Sigmoid colon (tissue), 7 donors: ENCODE results near the gene ANXA2R. TPM values are rescaled to one million over a fixed set of nuclear protein-coding genes. Genes with fewer than 3 reads are reported as not detected.

Source experiments
- DNase-seq: peaks from one replicate; pipeline ENCODE4 v3.0.0-alpha.2; 2019
- H3K27ac ChIP-seq, 4 donors: fragments of 200-600 bp; sonication (generic); one replicate each; pipeline ENCODE4 v1.5.1; 2016 to 2019; ENCODE audit warnings: mild to moderate bottlenecking in 1 of 4
- H3K27me3 ChIP-seq, 3 donors: fragments of 200-600 bp; sonication (generic); one replicate each; pipeline ENCODE4 v1.5.1; 2019; ENCODE audit warnings: mild to moderate bottlenecking in 1 of 3
- H3K36me3 ChIP-seq, 4 donors: fragments of 200-600 bp; sonication (generic); one replicate each; pipeline ENCODE4 v1.5.1; 2016 to 2019
- H3K4me1 ChIP-seq, 4 donors: fragments of 200-600 bp; sonication (generic); one replicate each; pipeline ENCODE4 v1.5.1; 2017 to 2019
- H3K4me3 ChIP-seq, 4 donors: fragments of 200-600 bp; sonication (generic); one replicate each; pipeline ENCODE4 v1.5.1; 2017 to 2019; ENCODE audit warnings: mild to moderate bottlenecking in 2 of 4, moderate library complexity in 1 of 4
- H3K9me3 ChIP-seq, 4 donors: fragments of 200-600 bp in 3 of 4; sonication (generic) in 3 of 4; one replicate each; pipeline versions ENCODE4 v1.5.1 to v1.6.1; 2013 to 2019
- EP300 ChIP-seq, 4 donors: sonication (generic); formaldehyde crosslinking; IDR thresholded peaks; one replicate each; pipeline ENCODE4 v1.6.1; 2017; ENCODE audit warnings: antibody characterized with exemption in 4 of 4
- POLR2A ChIP-seq, 2 donors: fragments of 450-650 bp; IDR thresholded peaks; one replicate each; pipeline ENCODE4 v1.6.1; 2016; ENCODE audit warnings: antibody characterized with exemption in 2 of 2, mild to moderate bottlenecking in 2 of 2, moderate library complexity in 2 of 2
- POLR2AphosphoS5 ChIP-seq, 4 donors: sonication (generic); formaldehyde crosslinking; IDR thresholded peaks; one replicate each; pipeline ENCODE4 v1.6.1; 2017; ENCODE audit warnings: antibody characterized with exemption in 4 of 4
- WGBS, 2 donors: extraction: QIAGEN DNeasy Blood & Tissue Kit; methylation state at CpG; one replicate each; pipeline ENCODE4 v1.1.7; 2013; 5-methylcytosine and 5-hydroxymethylcytosine counted together
- intact Hi-C: fragments of 100-400 bp; cut with DNase I; formaldehyde crosslinking; loops from one replicate; pipeline ENCODE4 v1.15.1; 2023
- polyA plus RNA-seq, 3 donors: library from polyadenylated mRNA; stranded (reverse); fragments of 200-250 nt; gene quantifications; one replicate each; pipeline ENCODE4 v1.2.3, GENCODE V29; 2013
- total RNA-seq, 4 donors: library from RNA; depleted of rRNA; stranded (reverse); fragments of >200 nt; gene quantifications; one replicate each; pipeline ENCODE4 v1.1.0, GENCODE V29; 2016
- TF ChIP-seq, protein P1 (sequence below), 4 experiments: fragments of 450-650 bp in 3 of 4; fragments of 200-600 bp in 1 of 4; IDR thresholded peaks; one replicate each; pipeline ENCODE4 v1.5.1; 2016 to 2019; ENCODE audit warnings: antibody characterized with exemption in 4 of 4, mild to moderate bottlenecking in 3 of 4, moderate library complexity in 2 of 4
- donor health status: healthy with polysubstance abuse.
- donor health status: Bipolar disorder and iron deficiency.
- donor health status: healthy.

The ANXA2R gene
- total and polyA plus RNA-seq, 7 donors = 0.69 to 12.4 (median 3.2) TPM

DNA sequence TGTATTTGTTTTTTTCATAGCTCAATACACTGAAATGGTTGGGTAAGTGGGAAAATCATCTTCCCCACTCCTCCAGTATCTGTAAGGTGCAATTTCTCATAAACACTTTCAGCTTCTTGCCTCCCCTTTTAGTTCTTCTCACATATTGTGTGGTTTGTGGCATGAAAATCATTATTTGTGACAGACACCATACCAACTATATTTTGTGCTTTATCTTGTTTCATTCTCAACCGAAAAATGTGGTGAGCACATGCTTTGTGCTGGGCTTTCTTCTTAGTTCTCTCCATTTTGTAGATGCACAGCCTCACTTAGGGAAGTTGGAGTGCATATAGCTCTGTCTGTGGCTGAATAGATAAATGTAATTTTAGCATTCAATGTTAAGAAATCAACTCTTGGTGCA, 6.4 kb upstream of the ANXA2R start:
- no peak for TF ChIP-seq POLR2A (IDR thresholded peaks at IDR 0.05)
- H3K9me3 ChIP-seq = no peaks in the 10 kb centered on the region
- WGBS, 2 donors = 85 to 97% methylated on average over 1 of the region's 1 CpG
- intact Hi-C loops = no loop called here
- peaks cover 0 to 29% (median 0%) of the 10 kb centered on the region in 3 donors for H3K27me3 ChIP-seq
- no peak overlapping the region for H3K27ac ChIP-seq
- no peak for DNase-seq
- no peaks in the 10 kb centered on the region for H3K36me3 ChIP-seq
- no peak overlapping the region for H3K4me3 ChIP-seq
- peaks cover 0 to 26% (median 17%) of the 10 kb centered on the region in 4 donors for H3K4me1 ChIP-seq

DNA sequence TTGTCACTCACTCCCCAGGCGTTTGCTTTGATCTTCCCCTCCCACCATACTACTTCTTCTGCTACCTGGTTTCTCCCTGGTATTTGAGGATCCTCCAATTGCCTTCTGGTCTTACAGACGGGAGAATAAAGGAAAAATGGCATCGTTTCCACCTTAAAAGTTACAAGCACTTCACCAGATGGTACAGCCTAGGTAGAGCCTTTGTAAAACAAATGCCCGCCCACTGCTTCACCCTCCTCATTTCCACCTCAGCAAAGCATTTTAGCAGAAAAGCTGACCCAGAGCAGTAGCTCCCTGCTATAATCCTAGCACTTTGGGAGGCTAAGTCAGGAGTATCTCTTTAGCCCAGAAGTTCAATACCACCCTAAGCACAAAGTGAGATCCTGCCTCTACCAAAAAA, 5.1 kb upstream of the ANXA2R start:
- WGBS, 2 donors = 75 to 78% methylated on average over 4 of the region's 4 CpGs
- no peak for TF ChIP-seq EP300 (IDR thresholded peaks at IDR 0.05)
- no peak for TF ChIP-seq POLR2A (IDR thresholded peaks at IDR 0.05)
- TF ChIP-seq, protein P1, sequence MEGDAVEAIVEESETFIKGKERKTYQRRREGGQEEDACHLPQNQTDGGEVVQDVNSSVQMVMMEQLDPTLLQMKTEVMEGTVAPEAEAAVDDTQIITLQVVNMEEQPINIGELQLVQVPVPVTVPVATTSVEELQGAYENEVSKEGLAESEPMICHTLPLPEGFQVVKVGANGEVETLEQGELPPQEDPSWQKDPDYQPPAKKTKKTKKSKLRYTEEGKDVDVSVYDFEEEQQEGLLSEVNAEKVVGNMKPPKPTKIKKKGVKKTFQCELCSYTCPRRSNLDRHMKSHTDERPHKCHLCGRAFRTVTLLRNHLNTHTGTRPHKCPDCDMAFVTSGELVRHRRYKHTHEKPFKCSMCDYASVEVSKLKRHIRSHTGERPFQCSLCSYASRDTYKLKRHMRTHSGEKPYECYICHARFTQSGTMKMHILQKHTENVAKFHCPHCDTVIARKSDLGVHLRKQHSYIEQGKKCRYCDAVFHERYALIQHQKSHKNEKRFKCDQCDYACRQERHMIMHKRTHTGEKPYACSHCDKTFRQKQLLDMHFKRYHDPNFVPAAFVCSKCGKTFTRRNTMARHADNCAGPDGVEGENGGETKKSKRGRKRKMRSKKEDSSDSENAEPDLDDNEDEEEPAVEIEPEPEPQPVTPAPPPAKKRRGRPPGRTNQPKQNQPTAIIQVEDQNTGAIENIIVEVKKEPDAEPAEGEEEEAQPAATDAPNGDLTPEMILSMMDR (IDR thresholded peaks at IDR 0.05) = no peak
- no peak for TF ChIP-seq POLR2AphosphoS5 (IDR thresholded peaks at IDR 0.05)
- no peak for DNase-seq
- Histone ChIP-seq H3K27ac (no peak overlapping the region), H3K36me3 (no peaks in the 10 kb centered on the region), H3K4me3 (no peak overlapping the region), H3K9me3 (no peaks in the 10 kb centered on the region), H3K4me1 (peaks cover 0 to 31% (median 19%) of the 10 kb centered on the region in 4 donors), H3K27me3 (peaks cover 0 to 42% (median 7%) of the 10 kb centered on the region in 3 donors)
- intact Hi-C loops = no loop called here

DNA sequence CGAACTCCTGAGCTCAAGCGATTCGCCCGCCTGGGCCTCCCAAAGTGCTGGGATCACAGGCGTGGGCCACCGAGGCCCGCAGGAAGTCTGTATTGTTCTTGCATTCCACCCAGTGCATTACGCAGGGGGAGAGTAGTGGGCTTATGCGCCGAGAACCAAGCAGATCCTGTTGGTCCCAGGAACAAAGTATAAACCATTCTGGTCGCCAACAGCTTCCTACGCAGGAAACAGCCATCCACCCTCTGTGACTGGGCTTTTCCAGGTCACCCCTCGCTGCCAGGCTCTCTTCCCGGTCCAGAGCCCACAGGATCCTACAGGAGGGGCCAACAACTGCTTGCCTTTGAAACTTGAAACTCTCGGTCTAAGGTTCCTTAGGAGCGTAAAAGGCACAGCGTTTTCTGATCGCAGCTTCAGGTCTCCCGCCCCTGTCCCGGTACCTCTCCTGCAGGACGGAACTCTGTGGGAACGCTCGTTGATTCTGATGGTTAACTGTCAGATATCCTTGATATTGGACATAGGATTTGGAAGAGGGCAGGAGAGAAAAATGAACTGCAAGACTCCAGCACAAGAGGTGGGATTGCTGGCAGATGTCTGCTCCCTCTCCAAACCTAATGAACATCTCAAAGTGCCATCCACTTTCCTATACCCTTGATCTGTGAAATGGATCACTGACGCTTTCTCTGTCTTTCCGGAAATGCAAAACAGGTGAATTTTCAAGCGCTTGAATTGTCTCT, 4.2 kb upstream of the ANXA2R start:
- H3K4me3 ChIP-seq = no peak overlapping the region
- TF ChIP-seq, protein P1 (IDR thresholded peaks at IDR 0.05) = no peak
- TF ChIP-seq POLR2AphosphoS5 (IDR thresholded peaks at IDR 0.05) = peak in 2 of 4 donors; percentile 17 to 26

DNA sequence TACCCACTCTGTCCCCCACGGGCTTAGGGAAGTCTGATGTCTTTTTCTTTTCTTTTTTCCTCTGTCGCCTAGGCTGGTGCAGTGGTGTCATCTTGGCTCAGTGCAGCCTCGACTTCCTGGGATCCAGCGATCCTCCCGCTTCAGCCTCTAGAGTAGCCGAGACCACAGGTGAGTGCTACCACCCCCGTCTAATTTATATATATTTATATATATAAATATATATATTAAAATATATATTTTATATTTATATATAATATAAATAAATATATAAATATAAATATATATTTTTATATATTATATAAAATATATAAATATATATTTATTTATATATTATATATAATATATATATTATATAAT, 3.3 kb upstream of the ANXA2R start:
- H3K9me3 ChIP-seq = no peaks in the 10 kb centered on the region
- no peak for DNase-seq
- H3K27me3 ChIP-seq = peaks cover 2 to 60% (median 23%) of the 10 kb centered on the region in 3 donors
- H3K4me1 ChIP-seq = peaks cover 0 to 34% (median 22%) of the 10 kb centered on the region in 4 donors
- H3K27ac ChIP-seq = peak overlapping the region; percentile 89 to 92 (median 89)
- TF ChIP-seq POLR2AphosphoS5 (IDR thresholded peaks at IDR 0.05) (no peak), EP300 (IDR thresholded peaks at IDR 0.05) (no peak), POLR2A (IDR thresholded peaks at IDR 0.05) (no peak)
- TF ChIP-seq, protein P1 (IDR thresholded peaks at IDR 0.05) = no peak
- 6 to 11% methylated on average over 7 of the region's 7 CpGs for WGBS, 2 donors
- H3K4me3 ChIP-seq = peak overlapping the region; percentile 60 to 67 (median 64)
- H3K36me3 ChIP-seq = no peaks in the 10 kb centered on the region
- intact Hi-C loops = loop anchor here (5.0 kb wide), 3 partner anchors 36 to 136 kb away; no protein-coding TSS in a partner anchor

More for the DNA sequence above, 4.2 kb upstream of the ANXA2R start:
- intact Hi-C loops = loop anchor here (5.0 kb wide), 3 partner anchors 37 to 137 kb away; no protein-coding TSS in a partner anchor
- H3K9me3 ChIP-seq = no peaks in the 10 kb centered on the region
- no peaks in the 10 kb centered on the region for H3K36me3 ChIP-seq
- H3K4me1 ChIP-seq = peaks cover 0 to 31% (median 22%) of the 10 kb centered on the region in 4 donors
- H3K27ac ChIP-seq = peak overlapping the region; percentile 17 to 44 (median 27)
- peaks cover 0 to 50% (median 15%) of the 10 kb centered on the region in 3 donors for H3K27me3 ChIP-seq
- 69 to 70% methylated on average over 26 of the region's 26 CpGs for WGBS, 2 donors
- no peak for DNase-seq

DNA sequence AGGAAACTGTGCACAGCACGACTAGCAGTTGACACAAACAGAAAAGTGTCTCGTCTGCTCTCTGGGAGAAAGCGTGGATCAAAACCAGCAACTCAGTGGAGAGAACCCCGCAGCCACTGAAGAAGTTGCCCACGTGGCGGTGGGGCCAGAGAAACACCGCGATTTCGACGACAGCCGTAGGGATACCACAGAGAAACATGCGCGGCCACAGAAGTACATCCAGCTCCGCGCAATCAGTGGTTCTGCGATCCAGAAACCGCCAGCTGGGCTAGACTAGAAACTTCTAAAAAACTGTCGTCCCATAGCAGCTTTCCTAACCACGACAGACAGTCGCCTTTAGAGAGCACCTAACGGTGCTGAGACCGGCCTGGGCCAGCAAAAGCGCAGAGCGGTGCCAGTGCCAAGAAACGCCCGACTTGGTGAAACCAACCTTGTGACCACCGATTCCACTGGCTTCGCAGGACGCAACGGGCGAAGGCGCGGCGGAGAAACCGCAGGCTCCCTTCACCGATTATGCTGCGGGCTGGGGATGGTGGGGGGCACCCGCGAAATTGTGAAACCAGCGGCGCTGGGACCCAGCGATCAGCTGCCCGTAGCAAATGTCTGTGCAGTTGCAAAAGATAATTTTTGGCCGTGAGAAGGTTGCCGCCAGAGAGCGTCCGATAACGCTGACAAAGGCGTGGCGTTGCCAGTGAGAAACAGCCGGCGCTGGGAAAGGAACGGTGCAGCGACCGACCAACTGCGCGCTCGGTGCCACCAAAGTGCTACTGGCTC, 2.7 kb upstream of the ANXA2R start:
- DNase-seq = peak; percentile 85
- TF ChIP-seq, protein P1 (IDR thresholded peaks at IDR 0.05) = no peak
- TF ChIP-seq POLR2AphosphoS5 (IDR thresholded peaks at IDR 0.05) (peak; percentile 19 to 61 (median 54)), POLR2A (IDR thresholded peaks at IDR 0.05) (no peak)
- no peaks in the 10 kb centered on the region for H3K9me3 ChIP-seq
- peak overlapping the region; percentile 89 to 92 (median 89) for H3K27ac ChIP-seq
- peak overlapping the region; percentile 60 to 67 (median 64) for H3K4me3 ChIP-seq
- peaks cover 6 to 66% (median 29%) of the 10 kb centered on the region in 3 donors for H3K27me3 ChIP-seq
- intact Hi-C loops = loop anchor here (1.0 to 5.0 kb wide), 4 partner anchors 36 to 136 kb away; no protein-coding TSS in a partner anchor
- WGBS, 2 donors = 1% methylated on average over 58 of the region's 58 CpGs
- no peaks in the 10 kb centered on the region for H3K36me3 ChIP-seq
- peaks cover 0 to 40% (median 25%) of the 10 kb centered on the region in 4 donors for H3K4me1 ChIP-seq
